ENCODE results near the gene CCDC170. TPM values are rescaled to one million over a fixed set of nuclear protein-coding genes. Genes with fewer than 3 reads are reported as not detected.

Gene CCDC170
- total and polyA plus RNA-seq, 2 of the 8 experiments (the other 6 are each of a cell fraction or from before 2014, with no cell fraction given): 0.06 to 0.09 TPM

- peaks cover 2 to 46% (median 19%) of the 10 kb centered on the region in 4 experiments; a peak in 6 of 8 replicates for H3K36me3 ChIP-seq (ENCODE audit: control insufficient read depth in 2 of 4, insufficient read depth in 4 of 4, low read length in 3 of 4)
- ChIA-PET POLR2A (ENCODE audit: partially characterized antibody) (interaction anchor here (1.0 kb wide), 1 partner anchor 13 kb away, joined by 3 read pairs; no protein-coding TSS in a partner anchor), CTCF (ENCODE audit: partially characterized antibody) (no interaction called here)
- no peak overlapping the region for H2BK120ac ChIP-seq (replicated peaks; ENCODE audit: low read depth, low read length)
- DNase-seq (ENCODE audit: low read depth in 1 of 2, low spot score in 2 of 2): no peak
- H4K5ac ChIP-seq (ENCODE audit: insufficient read length, low read depth, low read length): no peak overlapping the region
- H3K79me2 ChIP-seq (ENCODE audit: control insufficient read depth in 1 of 2, insufficient read depth in 2 of 2, low read length in 2 of 2): peaks cover 0 to 7% of the 10 kb centered on the region in 2 experiments; a peak in 1 of 4 replicates
- no peak overlapping the region for H4K91ac ChIP-seq (replicated peaks; ENCODE audit: insufficient read length, low read length)
- no peak overlapping the region for H2BK15ac ChIP-seq (ENCODE audit: low read length)
- no peak overlapping the region for H2AFZ ChIP-seq (ENCODE audit: low read length)
- H3K56ac ChIP-seq (replicated peaks; ENCODE audit: insufficient read length, low read depth, low read length): no peak overlapping the region
- no peak for FAIRE-seq
- H3K4me3 ChIP-seq (ENCODE audit: extremely low read depth in 1 of 4, insufficient read depth in 2 of 4, low read depth in 3 of 4, low read length in 4 of 4): no peak overlapping the region
- no peak overlapping the region for H3K4me2 ChIP-seq (ENCODE audit: insufficient read depth in 1 of 2, low read depth in 2 of 2, low read length in 2 of 2)
- no peaks in the 10 kb centered on the region; the same call in 1 of the 2 replicates for H3K79me1 ChIP-seq (ENCODE audit: low read depth, low read length)
- TF ChIP-seq SIRT6 (IDR thresholded peaks at IDR 0.05; ENCODE audit: low read length) (no peak), RBBP5 (IDR thresholded peaks at IDR 0.05; ENCODE audit: borderline replicate concordance, low read depth, low read length) (no peak), BACH1 (IDR thresholded peaks at IDR 0.05; ENCODE audit: low read length) (no peak), POLR2AphosphoS5 (IDR thresholded peaks at IDR 0.05; ENCODE audit: low read depth, low read length) (no peak), NRF1 (IDR thresholded peaks at IDR 0.05; ENCODE audit: low read depth, low read length) (no peak), YY1 (IDR thresholded peaks at IDR 0.05; ENCODE audit: low read depth, low read length) (no peak), BCL11A (IDR thresholded peaks at IDR 0.05; ENCODE audit: low read depth in 2 of 2, low read length in 2 of 2) (no peak), BRCA1 (IDR thresholded peaks at IDR 0.05; ENCODE audit: low read depth, low read length) (no peak), TCF12 (IDR thresholded peaks at IDR 0.05; ENCODE audit: low read depth, low read length) (no peak), SIX5 (IDR thresholded peaks at IDR 0.05; ENCODE audit: low read depth, low read length) (no peak), SUZ12 (IDR thresholded peaks at IDR 0.05; ENCODE audit: low read length) (no peak), CBX8 (IDR thresholded peaks at IDR 0.05; ENCODE audit: borderline replicate concordance, low read depth, low read length) (no peak), EP300 (IDR thresholded peaks at IDR 0.05; ENCODE audit: borderline replicate concordance in 1 of 2, low read depth in 2 of 2, low read length in 2 of 2) (no peak), EGR1 (IDR thresholded peaks at IDR 0.05; ENCODE audit: borderline replicate concordance, low read depth, low read length) (no peak), ASH2L (IDR thresholded peaks at IDR 0.05; ENCODE audit: low read length) (no peak), MAX (IDR thresholded peaks at IDR 0.05) (no peak), SP1 (IDR thresholded peaks at IDR 0.05; ENCODE audit: low read depth, low read length) (no peak)
- H2AK5ac ChIP-seq (ENCODE audit: low read depth, low read length): no peak overlapping the region
- no peak overlapping the region for H3K9ac ChIP-seq (replicated peaks in 1 of 4; ENCODE audit: extremely low read depth in 1 of 4, low read depth in 3 of 4, low read length in 3 of 4)
- H3K9me3 ChIP-seq (ENCODE audit: insufficient read depth in 2 of 2, low read depth in 1 of 2, low read length in 1 of 2): no peaks in the 10 kb centered on the region
- no peak overlapping the region for H2BK5ac ChIP-seq (ENCODE audit: low read depth, low read length)
- no peak overlapping the region for H3K14ac ChIP-seq (ENCODE audit: insufficient read length)
- H3K18ac ChIP-seq (ENCODE audit: extremely low read depth, low read length): no peak overlapping the region
- H3K23me2 ChIP-seq (ENCODE audit: low read depth, low read length): no peaks in the 10 kb centered on the region
- no peak overlapping the region for H2BK12ac ChIP-seq (ENCODE audit: low read depth, low read length)
- H3K4ac ChIP-seq (replicated peaks; ENCODE audit: insufficient read length, low read depth, low read length): no peak overlapping the region
- no peak overlapping the region for H3K23ac ChIP-seq (ENCODE audit: insufficient read length)
- H4K20me1 ChIP-seq (replicated peaks in 1 of 2; ENCODE audit: control insufficient read depth in 1 of 2, insufficient read depth in 2 of 2, low read length in 2 of 2): peaks cover 0 to 1% of the 10 kb centered on the region in 2 experiments
- no peaks in the 10 kb centered on the region for H3K4me1 ChIP-seq (replicated peaks in 1 of 4; ENCODE audit: control insufficient read depth in 3 of 4, insufficient read depth in 4 of 4, low read length in 3 of 4)
- no peaks in the 10 kb centered on the region for H3K27me3 ChIP-seq (replicated peaks in 1 of 4; ENCODE audit: control insufficient read depth in 3 of 4, extremely low read depth in 1 of 4, insufficient read depth in 3 of 4, low read length in 3 of 4)
- H2BK20ac ChIP-seq (ENCODE audit: low read length): no peak overlapping the region
- no peak overlapping the region for H4K8ac ChIP-seq (ENCODE audit: extremely low read depth, insufficient read depth, low read length)
- no peak overlapping the region for H3K27ac ChIP-seq (ENCODE audit: low read depth, low read length)
Observed at GRCh38 chr6:151464702-151465101, 29.1 kb upstream of the CCDC170 start.
